Measurements from ENCODE around the gene CCDC171.
A peak's percentile ranks its signal among the peaks of the same experiment; 100 is the strongest.
"Not testable (repeated sequence)": the region's sequence is repeated elsewhere in the genome, so short reads cannot be mapped to it uniquely, and the experiment has no call there.

The CCDC171 gene

DNA sequence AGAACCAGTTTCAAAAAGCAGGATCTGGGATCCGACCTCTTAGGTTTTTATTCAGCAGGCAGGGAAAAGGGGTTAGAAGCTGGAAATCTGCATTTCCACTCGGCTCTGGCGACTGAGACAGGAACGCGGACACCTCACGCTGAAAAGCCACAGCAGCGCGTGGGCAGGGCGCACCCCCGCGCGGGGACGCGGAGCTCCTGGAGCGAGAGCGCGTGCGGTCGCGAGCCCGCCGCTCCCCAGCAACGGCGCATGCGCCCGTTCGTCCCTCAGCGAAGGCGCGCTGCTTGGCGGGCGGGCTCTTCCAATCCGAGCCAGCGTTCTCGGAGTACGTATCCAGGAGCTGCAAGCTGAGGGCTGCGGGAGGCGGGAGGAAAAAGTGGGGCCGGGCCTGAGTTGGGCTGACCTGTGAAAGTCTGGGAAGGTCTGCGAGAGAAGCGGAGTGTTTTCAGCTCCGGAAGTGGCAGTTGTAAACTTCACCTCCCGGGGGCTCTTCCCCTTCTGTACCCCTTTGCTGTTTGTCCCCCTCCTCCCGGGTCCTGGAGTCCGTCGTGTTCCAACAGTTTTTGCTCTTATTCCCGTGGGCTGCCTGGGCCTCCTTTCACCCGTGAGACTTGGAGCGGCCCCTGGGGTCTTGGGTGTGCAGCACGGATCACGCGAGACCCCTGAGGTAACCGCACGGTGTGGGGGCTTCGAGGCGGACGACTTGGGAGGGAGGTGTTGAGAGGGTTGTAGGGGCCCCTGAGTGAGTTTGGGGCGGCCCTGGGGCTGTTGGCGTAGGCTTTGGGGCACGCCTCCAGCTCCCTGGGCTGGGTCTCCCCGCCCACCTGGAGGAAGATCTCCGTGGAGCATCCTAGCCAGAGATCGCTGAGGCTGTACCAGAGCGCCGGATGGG lies at the start of gene CCDC171:
Gene CCDC171, plus strand, starts transcription at position 408 of the 892 bp plus-strand sequence. CDS start 11,046 bp downstream, outside the sequence.
- DNase-seq (ENCODE audit: low read depth), result peak; percentile 68

DNA sequence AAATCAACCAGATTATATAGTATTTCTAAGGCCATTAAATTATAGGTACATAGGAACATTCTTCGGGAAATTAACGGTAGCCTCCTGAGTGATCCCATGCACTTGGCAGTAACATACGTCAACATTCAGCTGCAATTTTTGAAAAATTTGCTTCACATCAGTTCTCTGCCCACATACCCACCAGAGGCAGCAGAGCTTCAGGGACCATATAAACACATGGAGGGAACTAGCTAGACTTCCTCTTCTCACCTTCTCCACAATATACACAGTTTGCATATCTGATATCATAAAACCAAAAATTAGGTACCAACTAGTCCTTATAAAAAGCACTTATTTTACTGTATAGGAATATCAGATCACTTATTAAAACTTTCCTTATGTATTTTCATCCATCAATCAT lies 46.9 kb upstream of the CCDC171 start:
- DNase-seq (ENCODE audit: low read depth), result no peak

DNA sequence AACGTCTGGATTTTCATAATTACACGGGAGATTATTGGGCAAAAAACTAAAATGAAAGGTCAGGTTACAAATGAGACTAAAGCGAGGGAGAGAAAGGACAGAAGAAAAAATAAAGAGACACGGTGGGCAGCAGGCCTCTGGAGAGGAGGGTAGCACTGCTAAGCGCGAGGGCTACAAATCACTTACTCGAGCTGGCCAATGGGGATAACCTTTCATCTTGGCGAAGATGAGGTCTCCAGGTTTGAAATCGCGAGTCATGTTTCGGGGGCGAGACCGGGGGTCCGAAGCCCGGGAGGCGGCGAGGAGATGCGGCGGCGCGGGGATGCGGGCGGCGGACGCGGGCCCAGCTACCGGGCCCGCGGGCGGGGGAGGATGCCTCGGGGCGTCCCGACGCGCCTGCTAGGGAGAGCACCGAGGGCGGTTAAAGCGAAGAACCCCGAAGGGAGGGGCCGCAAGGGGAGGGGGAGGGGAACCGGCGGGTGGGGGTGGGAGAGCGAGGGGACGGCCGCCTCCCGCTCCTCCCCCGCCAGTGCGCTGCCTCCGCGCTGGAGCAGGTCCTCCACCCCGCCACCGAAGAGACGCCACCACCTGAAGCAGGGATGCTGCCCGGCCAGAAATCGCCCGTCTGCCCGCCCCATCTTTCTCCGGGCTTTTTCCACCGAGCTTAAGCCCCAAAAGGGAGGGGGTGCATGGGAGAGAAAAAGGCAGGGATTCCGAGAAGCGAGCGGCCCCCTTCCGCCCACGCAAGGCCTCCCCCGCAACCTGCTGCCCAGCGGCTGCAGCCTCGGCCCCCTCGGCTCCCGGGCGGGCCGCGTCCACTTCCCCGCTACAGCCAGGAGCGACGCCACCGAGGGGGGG lies 42.7 kb upstream of the CCDC171 start:
- peak; percentile 53 for DNase-seq (ENCODE audit: low read depth)

DNA sequence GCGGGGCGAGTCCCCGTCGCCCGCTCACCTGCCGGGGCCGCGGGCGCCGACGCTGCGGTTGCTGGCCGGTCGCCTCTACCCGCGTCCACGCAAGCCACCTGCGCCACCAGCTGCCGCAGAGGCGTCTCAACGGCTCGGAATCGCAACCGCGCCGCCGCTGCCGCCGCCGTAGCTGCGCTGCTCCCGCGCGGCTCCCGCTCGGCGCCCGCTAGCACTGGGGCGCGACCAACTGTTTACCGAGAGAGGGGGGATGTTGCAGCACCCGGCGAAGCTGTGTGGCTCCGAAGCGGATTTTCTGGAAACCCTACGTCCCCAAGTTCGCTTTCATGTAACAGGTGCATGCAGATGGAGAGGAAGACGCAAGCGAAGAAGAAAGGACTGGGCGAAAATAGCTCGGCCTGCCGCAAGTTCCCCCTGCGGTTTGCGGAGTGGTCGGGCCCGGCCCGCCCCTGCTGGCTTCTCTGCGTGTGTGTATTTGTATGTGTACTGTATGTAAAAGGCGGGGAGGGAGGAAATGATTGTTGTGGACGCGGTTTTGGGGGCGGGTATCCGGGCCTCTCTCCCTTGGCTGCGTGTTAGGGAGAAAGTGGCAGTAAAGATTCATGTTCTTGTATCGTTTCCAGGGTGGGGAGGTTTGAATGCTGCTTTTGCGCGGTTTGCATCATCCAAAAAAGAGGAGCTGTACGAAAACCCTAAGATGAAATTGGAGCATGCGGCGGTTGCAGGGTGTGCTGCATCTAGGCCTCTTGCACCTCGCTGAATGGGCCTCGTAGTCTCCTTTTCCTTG lies 41.9 kb upstream of the CCDC171 start, which contains the start of gene PSIP1:
Gene PSIP1, minus strand, starts transcription at position 182 of the 787 bp plus-strand sequence. CDS start 782 bp downstream, outside the sequence.
- DNase-seq (ENCODE audit: low read depth), result peak; percentile 76

DNA sequence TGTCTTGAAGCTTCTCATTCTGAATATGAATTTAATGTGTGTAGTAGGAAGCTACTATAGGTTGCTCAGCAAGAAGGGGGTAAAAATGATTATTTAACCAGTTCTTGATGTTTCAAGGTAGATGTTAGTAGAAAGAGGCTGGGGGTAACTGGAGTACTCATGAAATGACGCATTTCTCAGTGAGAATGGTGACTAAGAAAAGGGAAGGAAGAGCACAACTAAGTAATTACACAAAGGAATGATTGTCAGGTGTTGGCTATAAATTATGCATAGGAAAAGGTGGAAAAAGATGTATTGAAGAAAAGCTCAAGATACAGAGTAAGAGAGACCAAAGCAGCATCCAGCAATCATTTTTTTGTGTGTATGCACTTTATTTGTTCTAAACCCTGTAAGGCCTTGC lies 40.6 kb upstream of the CCDC171 start:
- DNase-seq (ENCODE audit: low read depth), result no peak

DNA sequence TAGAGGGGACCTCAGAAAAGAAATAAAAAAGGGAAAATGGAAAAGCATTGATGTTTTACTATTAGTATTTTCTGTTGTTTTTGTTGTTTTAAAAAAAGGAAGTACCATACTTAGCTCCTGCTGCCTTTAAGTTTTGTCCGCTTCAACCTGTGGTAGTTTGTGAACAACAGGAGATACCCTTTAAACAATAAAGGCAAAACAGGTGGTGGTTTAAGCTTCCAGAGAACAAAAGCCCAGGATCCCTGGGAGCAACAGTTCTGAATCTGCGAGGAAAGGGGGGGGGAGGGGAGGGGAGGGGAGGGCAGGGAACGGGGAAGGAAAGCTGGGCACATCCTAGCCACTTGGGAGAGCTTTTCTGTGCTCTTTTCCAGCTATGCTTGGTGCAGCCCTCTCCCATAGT lies 40.0 kb upstream of the CCDC171 start:
- no peak for DNase-seq (ENCODE audit: low read depth)

DNA sequence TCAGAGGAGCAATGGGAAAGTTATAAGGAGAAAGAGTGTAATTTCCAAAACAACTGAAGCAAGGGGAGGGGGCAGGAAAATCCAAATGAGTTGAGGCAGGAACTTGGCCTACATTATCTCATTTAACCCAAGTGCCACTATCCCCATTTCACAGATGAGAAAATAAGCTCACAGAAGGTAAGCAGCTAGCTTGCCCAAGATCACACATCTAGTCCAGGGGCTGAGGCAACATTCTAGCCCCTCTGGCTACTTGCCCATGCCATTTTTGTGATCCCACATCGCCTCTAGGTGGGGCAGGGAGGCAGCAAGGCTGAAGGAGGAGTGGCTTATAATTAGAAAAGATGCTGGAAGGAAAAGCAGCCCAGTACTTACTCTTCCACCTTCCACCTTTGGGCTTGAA lies 39.5 kb upstream of the CCDC171 start:
- DNase-seq (ENCODE audit: low read depth), result no peak

DNA sequence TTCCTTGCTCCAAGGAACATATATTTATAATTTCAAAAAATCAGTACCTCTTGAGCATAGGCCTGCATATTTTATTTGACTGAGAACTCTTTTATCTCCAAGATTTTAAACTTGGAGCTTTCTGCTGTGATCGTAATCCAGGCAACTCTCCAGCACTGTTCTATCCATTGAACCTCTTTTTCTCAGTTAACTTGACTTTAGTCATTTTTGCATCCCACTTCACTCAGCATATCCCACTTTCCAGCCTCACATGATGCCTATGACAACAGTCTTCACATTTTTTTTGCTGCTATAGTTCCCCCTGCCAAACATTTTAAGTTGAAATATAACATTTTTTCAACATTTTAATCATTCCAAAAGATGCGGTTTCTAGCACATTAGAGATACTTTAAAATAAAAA lies 33.0 kb upstream of the CCDC171 start:
- no peak for DNase-seq (ENCODE audit: low read depth)

DNA sequence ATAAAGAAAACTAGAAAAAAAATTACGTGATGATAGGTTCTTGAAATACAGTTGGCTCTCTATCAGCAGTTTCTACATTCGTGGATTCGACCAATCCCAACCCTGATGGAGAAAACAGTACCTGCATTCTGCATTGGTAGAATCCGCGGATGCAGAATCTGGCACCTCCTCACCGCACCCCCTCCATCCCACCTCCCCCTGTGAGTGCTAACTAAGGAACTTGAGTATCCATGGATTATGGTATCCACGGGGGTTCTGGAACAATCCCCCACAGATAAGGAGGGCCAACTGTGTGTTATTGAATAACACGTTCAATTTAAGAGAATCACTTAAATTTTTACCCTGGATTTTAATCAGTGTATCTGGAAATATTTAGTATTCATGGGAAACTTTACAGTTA lies 31.6 kb upstream of the CCDC171 start:
- DNase-seq (ENCODE audit: low read depth), result no peak

DNA sequence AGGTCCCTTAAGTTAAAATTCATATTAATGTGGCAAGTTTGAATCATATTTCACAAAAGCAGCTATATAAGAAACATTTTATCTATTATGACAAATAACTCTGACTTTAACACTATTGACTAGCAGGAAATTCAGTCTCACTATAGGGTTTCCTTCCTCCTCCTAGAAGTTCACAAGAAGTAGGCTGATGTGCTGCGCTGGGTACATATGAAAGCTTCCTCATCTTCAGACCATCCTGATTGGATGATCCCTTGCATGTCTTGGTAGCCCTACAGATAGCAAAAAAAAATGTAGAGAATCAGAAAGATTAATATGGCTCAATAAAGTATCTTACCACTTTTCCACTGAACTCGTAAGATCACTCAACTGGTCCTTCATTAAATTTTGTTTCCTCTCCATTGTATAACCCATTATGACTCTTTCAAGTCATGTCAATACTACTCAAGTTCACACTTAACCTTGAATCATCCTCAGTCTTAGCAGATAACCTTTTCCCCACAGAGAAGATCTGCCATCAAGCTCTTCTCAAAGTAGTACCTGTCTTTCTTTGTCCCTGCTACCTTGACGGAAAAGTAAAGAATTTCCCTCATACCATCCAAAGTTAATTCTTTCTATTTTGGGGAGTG lies 30.6 kb upstream of the CCDC171 start:
- DNase-seq (ENCODE audit: low read depth), result no peak

DNA sequence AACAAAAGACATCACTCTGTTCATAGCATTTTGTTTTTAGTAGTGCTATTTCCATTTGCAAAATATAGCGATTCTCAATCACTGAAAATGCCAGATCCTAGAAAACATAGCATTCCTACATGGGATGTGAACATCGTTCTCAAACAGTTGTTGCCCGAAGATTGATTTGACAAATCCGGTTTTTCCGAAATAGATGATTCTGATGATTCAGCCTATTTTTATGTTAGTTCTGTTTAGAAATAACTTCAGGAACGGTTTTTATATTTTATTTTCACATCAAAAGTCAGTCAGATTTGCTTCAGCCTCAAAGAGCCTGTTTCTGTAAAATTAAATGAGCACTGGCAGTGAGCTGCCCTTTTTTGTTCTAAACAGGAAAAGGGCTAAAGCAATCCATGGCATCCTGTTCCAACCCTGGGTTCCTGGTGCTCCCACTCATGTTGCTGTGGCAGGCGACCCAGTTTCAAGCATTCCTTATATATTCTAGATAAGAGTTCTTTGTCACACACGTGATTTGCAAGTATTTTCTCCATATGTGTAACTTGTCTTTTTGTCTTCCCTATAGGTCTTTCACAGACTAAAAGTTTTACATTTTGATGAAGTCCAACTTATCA lies 27.9 kb upstream of the CCDC171 start:
- no peak for DNase-seq (ENCODE audit: low read depth)

DNA sequence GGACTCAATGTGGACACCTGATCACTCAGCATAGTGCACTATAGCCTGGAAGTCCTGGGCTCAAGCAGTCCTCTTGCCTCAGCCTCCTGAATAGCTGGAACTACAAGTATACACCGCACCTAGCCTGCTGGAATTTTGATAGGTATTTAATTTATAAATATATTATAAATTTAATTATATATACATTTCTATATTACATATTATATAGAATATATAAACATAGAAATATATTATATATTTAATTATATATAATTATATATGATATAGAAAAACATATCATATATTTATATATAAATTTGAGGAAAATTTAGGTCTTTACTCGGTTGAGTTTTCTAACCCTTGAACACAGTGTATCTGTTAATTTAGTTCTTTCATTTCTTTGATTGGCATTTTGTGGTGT lies 26.9 kb upstream of the CCDC171 start:
- DNase-seq (ENCODE audit: low read depth), result no peak

DNA sequence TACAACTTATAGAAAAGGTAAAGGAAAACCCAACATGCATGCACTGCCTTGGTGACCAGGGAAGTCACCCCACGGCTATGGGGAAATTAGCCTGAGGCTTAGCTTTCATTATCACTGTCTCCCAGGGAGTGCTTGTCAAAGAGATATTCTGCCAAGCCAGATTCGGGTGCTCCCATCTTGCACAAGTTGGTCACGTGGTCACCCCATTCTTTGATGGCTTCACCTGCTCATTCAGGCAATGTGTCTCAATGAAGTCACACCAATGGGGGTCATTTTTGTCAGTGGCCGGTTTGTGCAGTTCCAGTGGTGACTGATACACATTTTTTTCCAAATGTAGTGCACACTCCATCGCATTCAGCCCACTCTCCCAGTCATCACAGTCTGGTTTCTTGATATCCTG lies 25.8 kb upstream of the CCDC171 start:
- DNase-seq (ENCODE audit: low read depth), result not testable (repeated sequence)

DNA sequence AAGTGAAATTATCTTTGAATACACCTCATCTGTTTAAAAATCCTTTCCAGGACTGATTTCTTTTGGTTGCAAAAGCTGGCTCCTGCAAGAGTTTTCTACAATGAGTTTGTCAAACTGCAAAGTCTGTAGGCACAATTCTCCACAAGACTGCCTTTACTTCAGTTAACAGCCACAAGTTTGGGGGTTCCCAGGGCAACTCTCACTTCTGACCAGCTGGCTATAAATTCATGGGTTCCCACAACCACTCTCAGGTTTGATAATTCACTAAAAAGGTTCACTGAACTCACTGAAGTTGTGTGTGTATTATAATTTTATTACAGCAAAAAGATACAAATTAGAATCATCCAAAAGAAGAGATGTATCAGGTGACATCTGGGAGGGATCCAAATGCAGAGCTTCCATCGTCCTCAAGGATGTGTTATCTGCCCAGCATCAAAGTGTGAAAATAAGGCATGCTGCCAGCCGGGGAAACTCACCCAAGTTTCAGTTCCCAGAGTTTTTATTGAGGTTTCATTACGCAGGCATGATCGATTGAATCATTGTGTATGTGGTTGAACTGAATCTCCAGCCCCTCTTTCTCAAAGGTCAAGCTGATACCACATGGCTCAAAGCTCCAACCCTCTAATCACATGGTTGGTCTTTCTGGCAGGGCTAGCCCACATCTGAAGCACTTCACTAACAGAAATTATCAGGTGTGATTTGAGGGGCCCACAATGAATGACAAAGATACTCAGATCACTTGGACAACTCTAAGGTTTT lies 23.1 kb upstream of the CCDC171 start:
- no peak for DNase-seq (ENCODE audit: low read depth)

DNA sequence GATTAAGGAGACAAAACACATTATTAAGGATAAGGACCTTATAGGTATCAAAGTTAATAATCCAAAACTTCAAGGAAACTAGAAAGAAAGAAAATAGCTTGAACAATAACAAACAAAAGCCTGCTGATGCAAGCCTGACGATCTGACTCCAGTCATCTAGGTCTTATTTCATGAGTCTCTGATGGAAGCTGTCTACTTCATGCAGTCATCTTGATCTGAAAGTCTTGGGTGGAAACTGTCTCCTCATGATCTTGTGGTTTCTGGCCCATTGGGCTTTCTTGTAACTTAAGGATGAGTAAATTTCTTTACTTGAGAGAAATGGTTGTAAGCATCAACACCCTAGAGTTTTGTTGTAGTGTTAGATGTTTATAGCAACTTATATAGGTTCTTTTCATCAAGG lies 21.5 kb upstream of the CCDC171 start:
- no peak for DNase-seq (ENCODE audit: low read depth)

DNA sequence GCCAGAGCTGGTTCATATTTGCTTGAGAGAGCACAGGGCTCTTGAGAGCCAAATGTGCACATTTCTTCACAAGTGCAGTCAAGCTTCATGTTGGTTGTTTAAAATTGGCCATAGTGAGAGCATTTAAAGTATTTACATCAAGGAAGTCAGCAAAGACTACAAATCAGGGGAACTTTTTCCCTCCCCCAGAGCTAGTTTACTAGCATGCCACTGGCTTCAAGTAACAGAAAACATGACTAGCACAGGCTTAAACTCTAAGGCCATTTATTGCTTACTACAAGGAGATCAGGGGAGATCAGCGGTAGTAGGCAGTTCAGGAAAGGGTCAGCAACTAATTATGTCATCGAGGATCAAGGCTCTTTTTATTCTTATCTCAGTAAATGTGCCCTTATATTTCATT lies 11.0 kb upstream of the CCDC171 start:
- no peak for DNase-seq (ENCODE audit: low read depth)

DNA sequence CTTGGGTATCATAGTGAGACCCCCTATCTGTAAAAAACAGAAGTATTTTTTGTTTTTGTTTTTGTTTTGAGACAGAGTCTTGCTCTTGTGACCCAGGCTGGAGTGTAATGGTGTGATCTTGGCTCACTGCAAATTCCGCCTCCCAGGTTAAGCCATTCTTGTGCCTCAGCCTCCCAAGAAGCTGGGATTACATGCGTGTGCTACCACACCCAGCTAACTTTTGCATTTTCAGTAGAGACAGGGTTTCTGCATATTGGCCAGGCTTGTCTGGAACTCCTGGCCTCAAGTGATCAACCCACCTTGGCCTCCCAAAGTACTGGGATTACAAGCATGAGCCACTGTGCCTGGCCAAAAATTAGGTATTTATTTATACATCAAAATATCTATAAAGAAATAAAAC lies 10.2 kb upstream of the CCDC171 start:
- DNase-seq (ENCODE audit: low read depth), result no peak

DNA sequence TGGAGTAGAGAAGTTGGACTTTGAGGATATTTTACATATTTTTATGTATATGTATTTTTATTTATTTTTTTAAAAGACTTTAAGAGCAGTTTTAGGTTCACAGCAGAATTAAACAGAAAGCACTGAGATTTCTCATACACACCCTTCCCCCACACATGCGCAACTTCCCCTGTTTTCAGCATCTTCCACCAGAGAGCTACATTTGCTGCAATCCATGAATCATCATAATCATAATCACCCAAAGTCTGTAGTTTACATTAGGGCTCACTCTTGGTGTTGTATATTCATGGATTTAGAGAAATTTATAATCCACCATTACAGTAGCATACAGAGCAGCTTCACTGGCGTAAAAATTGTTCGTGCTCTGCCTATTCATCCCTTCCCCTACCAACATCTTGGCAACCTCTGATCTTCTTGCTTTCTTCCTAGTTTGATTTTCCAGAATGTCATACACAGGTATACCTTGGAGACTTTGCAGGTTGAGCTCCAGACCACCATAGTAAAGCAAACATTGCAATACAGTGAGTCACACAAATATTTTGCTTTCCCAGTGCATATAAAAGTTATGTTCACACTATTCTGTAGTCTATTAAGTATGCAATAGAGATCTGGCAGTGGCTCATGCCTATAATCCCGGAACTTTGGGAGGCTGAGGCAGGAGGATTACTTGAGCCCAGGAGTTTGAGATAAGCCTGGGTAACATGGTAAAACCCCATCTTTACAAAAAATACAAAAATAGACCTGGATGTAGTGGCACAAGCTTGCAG lies 9.6 kb upstream of the CCDC171 start:
- DNase-seq (ENCODE audit: low read depth), result no peak

DNA sequence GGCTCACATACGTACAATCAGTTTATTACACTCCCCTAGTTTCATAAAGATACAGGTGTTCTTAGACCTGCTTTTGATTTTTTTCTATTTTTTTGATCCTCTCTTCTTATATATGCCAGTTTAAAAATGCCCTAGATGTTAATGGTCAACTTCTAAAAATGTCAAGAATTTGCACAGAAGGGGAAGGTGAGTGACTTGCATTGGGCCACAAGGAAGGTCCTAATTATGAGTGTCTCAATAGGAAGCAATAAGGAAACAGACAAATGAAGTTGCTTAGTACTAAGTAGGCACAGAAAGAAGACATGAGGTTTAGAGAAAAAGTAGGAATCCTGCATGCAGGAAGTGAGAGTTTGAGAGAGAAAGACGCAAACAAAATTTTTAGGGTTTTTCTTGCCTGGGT lies 3.2 kb upstream of the CCDC171 start:
- no peak for DNase-seq (ENCODE audit: low read depth)

DNA sequence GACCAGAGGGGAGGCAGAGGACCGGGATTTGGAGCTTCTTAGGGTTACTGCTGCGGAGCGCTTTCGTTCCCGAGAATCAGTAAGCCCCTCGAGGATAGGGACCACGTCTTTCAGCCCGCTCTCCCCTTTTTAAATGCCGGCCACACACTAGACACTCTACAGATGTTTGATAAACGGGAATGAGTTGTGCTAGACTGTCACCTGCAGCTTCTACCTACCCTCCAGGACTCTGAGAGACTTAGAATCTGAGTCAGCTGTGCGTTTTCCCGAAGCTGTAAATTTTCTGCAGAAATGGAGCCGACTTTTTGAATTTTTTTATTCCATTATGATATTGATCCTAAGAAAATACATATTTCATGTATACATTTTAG lies 670 bp downstream of the CCDC171 start:
- DNase-seq (ENCODE audit: low read depth), result no peak
